GM10248 (cell line): Measurements from ENCODE around the gene PLSCR5.

Experiments
- CTCF ChIA-PET: fragments of 300-600 bp; sonication (Branson Sonifier 250); formaldehyde crosslinking; extraction: SDS; loops from one replicate; lab custom pipeline; 2021; ENCODE audit warnings: antibody characterized with exemption; lab: Yijun Ruan, JAX
- POLR2A ChIA-PET: fragments of 350-650 bp; sonication (Branson Sonifier 250); formaldehyde crosslinking; extraction: SDS; loops from one replicate; lab custom pipeline; 2020; ENCODE audit warnings: antibody characterized with exemption; lab: Yijun Ruan, JAX
- DNase-seq: peaks from one replicate; pipeline ENCODE4 v3.0.0; 2012; ENCODE audit errors: extremely low spot score
- TF ChIP-seq, protein P1 (sequence below): IDR thresholded peaks from 2 replicates; pipeline ENCODE4 v1.5.1; 2012; ENCODE audit warnings: mild to moderate bottlenecking, low read depth; ENCODE audit errors: extremely low read depth, missing control alignments, control extremely low read depth

Gene PLSCR5

GRCh38 chr3:146561879-146562278, 43.3 kb downstream of the PLSCR5 start:
- TF ChIP-seq, protein P1, sequence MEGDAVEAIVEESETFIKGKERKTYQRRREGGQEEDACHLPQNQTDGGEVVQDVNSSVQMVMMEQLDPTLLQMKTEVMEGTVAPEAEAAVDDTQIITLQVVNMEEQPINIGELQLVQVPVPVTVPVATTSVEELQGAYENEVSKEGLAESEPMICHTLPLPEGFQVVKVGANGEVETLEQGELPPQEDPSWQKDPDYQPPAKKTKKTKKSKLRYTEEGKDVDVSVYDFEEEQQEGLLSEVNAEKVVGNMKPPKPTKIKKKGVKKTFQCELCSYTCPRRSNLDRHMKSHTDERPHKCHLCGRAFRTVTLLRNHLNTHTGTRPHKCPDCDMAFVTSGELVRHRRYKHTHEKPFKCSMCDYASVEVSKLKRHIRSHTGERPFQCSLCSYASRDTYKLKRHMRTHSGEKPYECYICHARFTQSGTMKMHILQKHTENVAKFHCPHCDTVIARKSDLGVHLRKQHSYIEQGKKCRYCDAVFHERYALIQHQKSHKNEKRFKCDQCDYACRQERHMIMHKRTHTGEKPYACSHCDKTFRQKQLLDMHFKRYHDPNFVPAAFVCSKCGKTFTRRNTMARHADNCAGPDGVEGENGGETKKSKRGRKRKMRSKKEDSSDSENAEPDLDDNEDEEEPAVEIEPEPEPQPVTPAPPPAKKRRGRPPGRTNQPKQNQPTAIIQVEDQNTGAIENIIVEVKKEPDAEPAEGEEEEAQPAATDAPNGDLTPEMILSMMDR: no peak
- no peak for DNase-seq
- POLR2A ChIA-PET: no interaction called here
- CTCF ChIA-PET: interaction anchor here (2.2 kb wide), 1 partner anchor 15 kb away, joined by 6 read pairs; no protein-coding TSS in a partner anchor

DNA sequence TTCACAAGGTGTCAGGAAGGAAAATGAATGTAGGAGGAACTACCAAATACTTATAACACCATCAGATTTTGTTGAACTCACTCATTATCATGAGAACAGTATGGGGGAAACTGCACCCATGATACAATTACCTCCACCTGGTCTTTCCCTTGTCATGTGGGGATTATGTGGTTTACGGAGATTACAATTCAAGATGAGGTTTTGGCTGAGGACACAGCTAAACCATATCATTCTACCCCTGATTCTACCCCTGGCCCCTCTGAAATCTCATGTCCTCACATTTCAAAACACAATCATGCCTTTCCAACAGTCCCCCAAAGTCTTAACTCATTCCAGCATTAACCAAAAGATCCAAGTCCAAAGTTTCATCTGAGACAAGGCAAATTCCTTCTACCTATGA, 43.7 kb downstream of the PLSCR5 start:
- DNase-seq: no peak
- CTCF ChIA-PET: interaction anchor here (2.2 kb wide), 1 partner anchor 16 kb away, joined by 6 read pairs; no protein-coding TSS in a partner anchor
- POLR2A ChIA-PET: no interaction called here
- TF ChIP-seq, protein P1: no peak

- POLR2A ChIA-PET: no interaction called here
- DNase-seq: no peak
- CTCF ChIA-PET: interaction anchor here (1.3 to 2.2 kb wide), 2 partner anchors 17 to 30 kb away, joined by 3 to 6 read pairs; no protein-coding TSS in a partner anchor
- TF ChIP-seq, protein P1: no peak
Measured at GRCh38 chr3:146560678-146561077, 44.5 kb downstream of the PLSCR5 start.

DNA sequence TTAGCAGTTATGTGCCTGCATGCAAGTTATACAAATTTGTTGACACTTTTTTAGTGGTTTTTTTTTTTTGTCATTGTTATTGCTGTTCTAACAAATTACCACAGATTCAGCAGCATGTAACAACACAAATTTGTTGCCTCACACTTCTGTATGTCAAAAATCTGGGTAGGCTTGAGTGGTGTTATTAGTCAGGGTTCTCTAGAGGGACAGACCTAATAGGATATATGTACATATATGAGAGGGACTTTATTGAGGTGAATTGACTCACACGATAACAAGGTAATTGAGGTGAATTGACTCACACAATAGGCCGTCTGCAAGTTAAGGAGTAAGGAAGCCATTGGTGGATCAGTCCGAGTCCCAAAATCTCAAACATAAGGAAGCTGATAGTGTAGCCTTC, 45.8 kb downstream of the PLSCR5 start:
- no peak for DNase-seq
- TF ChIP-seq, protein P1: no peak
- ChIA-PET POLR2A (no interaction called here), CTCF (interaction anchor here (1.1 to 1.3 kb wide), 2 partner anchors 11 to 32 kb away, joined by 3 read pairs; no protein-coding TSS in a partner anchor)

DNA sequence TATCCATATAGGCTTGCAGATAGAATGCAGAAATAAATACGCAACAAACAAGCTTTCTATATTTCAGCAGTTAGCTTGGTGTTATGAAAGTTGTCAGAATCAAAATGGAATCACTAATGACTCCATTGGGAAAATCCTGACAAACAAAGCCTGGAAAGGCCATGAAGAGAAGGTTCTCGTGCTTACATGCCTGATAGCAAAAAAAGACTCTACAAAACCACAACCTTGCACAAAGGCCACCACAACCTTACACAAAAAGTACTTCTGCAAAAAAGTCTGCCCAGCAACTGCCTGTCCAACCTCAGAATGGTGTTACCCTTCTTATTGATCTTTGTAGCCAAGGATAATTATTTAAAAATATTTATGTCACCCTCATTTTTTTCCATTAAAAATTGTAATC, 46.4 kb downstream of the PLSCR5 start:
- TF ChIP-seq, protein P1: no peak
- ChIA-PET CTCF (no interaction called here), POLR2A (no interaction called here)
- no peak for DNase-seq

DNA sequence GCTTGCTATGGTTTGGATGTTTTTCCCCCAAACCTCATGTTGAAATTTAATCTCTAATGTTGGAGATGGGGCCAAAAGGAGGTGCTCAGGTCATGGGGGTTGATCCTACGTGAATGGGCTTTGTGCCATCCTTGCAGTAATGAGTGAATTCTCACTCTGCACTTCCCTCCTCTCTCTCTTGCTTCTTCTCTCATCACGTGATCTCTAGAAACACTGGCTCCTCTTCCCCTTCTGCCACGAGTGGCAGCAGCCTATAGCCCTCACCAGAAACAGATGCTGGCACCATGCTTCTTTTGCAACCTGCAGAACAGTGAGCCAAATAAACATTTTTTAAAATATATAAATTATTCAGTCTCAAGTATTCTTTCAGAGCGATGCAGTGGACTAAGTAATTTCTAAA, 47.4 kb downstream of the PLSCR5 start:
- ChIA-PET CTCF (interaction anchor here (1.4 to 2.1 kb wide), 3 partner anchors 13 to 20 kb away, joined by 3 to 7 read pairs (median 5); no protein-coding TSS in a partner anchor), POLR2A (no interaction called here)
- DNase-seq: no peak
- TF ChIP-seq, protein P1: no peak
